Measurements from ENCODE around the gene TPI1. TPM values are rescaled to one million over a fixed set of nuclear protein-coding genes. Genes with fewer than 3 reads are reported as not detected.
"Not testable (repeated sequence)": the region's sequence is repeated elsewhere in the genome, so short reads cannot be mapped to it uniquely, and the experiment has no call there.

Gene TPI1
- total RNA-seq, 1 donor from 2014 or later = 306 TPM

DNA sequence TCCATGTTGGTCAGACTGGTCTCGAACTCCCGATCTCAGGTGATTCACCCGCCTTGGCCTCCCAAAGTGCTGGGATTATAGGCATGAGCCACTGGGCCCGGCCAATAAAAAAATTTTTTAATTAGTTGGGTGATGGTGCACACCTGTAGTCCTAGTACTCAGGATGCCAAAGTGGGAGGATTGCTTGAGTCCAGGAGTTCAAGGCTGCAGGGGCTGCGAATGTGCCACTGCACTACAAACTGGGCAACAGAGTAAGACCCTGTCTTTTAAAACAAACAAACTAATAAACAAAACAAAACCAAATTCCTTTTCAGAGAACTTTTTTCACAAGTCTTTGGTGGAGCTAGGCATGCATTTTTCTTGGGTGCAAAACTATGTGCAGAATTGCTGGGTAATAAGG lies 15.9 kb downstream of the TPI1 start:
- ChIA-PET POLR2A (interaction anchor here (0.6 to 1.9 kb wide), 2 partner anchors 8 kb away, joined by 4 to 8 read pairs; no protein-coding TSS in a partner anchor), CTCF (interaction anchor here (2.0 kb wide), 1 partner anchor 11 kb away, joined by 7 read pairs; the partner anchor contains the start of gene SPSB2)
- no peaks in the 10 kb centered on the region for H3K27me3 Mint-ChIP-seq
- H3K4me1 Mint-ChIP-seq = no peaks in the 10 kb centered on the region
- no peak for ATAC-seq (ENCODE audit: low read depth)
- no peak for DNase-seq
- H3K27ac Mint-ChIP-seq = no peak overlapping the region
- intact Hi-C loops (cut with micrococcal nuclease) = no loop called here
- no peak for TF ChIP-seq CTCF (IDR thresholded peaks at IDR 0.05)
- peaks cover 7% of the 10 kb centered on the region for H3K36me3 Mint-ChIP-seq (ENCODE audit: low read depth)
- no peaks in the 10 kb centered on the region for H3K9me3 Mint-ChIP-seq
- no peak overlapping the region for H3K4me3 Mint-ChIP-seq

DNA sequence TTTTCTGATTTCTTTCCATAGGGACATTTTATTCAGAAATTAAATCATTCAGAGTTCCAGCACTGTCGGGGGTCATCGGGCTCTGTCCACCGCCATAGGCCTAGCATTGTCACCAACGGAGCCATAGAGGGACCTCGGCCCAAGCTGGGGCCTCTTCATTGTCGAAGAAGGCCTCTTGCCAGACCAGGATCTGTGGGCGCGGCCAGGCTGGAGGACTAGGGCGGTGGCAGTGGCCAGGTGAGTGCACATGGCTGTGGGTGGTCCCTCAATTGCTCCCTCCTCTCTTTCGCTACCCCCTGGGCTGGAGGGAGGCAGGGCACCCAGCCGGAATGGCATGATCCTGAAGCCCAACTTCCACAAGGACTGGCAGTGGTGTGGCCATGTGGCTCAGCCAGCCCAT lies 16.4 kb downstream of the TPI1 start:
- intact Hi-C loops (cut with micrococcal nuclease) = no loop called here
- CTCF ChIA-PET = no interaction called here
- no peak for TF ChIP-seq CTCF (IDR thresholded peaks at IDR 0.05)

GRCh38 chr12:6884539-6884938 lies 17.2 kb downstream of the TPI1 start:
- intact Hi-C loops (cut with micrococcal nuclease) = no loop called here
- no peak for ATAC-seq (ENCODE audit: low read depth)
- no peaks in the 10 kb centered on the region for H3K4me1 Mint-ChIP-seq
- H3K9me3 Mint-ChIP-seq = no peaks in the 10 kb centered on the region
- H3K36me3 Mint-ChIP-seq (ENCODE audit: low read depth) = peaks cover 7% of the 10 kb centered on the region
- no peaks in the 10 kb centered on the region for H3K27me3 Mint-ChIP-seq
- CTCF ChIA-PET = no interaction called here
- DNase-seq = no peak
- no peak overlapping the region for H3K4me3 Mint-ChIP-seq
- H3K27ac Mint-ChIP-seq = no peak overlapping the region
- no peak for TF ChIP-seq CTCF (IDR thresholded peaks at IDR 0.05)
- POLR2A ChIA-PET = interaction anchor here (0.6 to 1.0 kb wide), 2 partner anchors 12 to 85 kb away, joined by 3 read pairs; partner anchors contain the start of gene SPSB2

More for the DNA sequence above, 16.4 kb downstream of the TPI1 start:
- ATAC-seq (ENCODE audit: low read depth) (no peak), DNase-seq (no peak)
- H3K27me3 Mint-ChIP-seq = no peaks in the 10 kb centered on the region
- no peaks in the 10 kb centered on the region for H3K4me1 Mint-ChIP-seq
- peaks cover 7% of the 10 kb centered on the region for H3K36me3 Mint-ChIP-seq (ENCODE audit: low read depth)
- no peak overlapping the region for H3K27ac Mint-ChIP-seq
- no peak overlapping the region for H3K4me3 Mint-ChIP-seq
- POLR2A ChIA-PET = no interaction called here
- no peaks in the 10 kb centered on the region for H3K9me3 Mint-ChIP-seq

GRCh38 chr12:6886206-6886999 lies 19.1 kb downstream of the TPI1 start:
- DNase-seq; H3K4me3 Mint-ChIP-seq; H3K9me3 Mint-ChIP-seq; ATAC-seq (ENCODE audit: low read depth); CTCF ChIA-PET; intact Hi-C loops (cut with micrococcal nuclease); H3K4me1 Mint-ChIP-seq; H3K27ac Mint-ChIP-seq; H3K27me3 Mint-ChIP-seq; POLR2A ChIA-PET; H3K36me3 Mint-ChIP-seq (ENCODE audit: low read depth): not testable (repeated sequence)

DNA sequence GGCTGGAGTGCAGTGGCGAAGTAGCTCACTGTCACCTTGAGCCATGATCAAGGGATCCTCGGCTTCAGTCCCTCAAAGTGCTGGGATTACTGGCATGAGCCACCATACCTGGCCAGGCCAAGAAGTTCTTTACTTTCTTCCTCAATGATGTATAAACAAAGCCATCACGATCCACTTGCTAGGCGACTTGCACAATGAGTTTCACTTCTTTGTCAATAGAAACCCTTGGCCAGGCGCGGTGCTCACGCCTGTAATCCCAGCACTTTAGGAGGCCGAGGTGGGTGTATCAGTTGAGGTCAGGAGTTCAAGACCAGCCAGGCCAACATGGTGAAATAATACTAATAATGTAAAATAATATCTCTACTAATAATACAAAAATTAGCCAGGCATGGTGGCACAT lies 20.1 kb downstream of the TPI1 start:
- ChIA-PET CTCF (no interaction called here), POLR2A (no interaction called here)
- Mint-ChIP-seq H3K27ac (no peak overlapping the region), H3K4me3 (no peak overlapping the region), H3K27me3 (no peaks in the 10 kb centered on the region), H3K4me1 (peaks cover 14% of the 10 kb centered on the region), H3K9me3 (no peaks in the 10 kb centered on the region), H3K36me3 (ENCODE audit: low read depth) (peaks cover 5% of the 10 kb centered on the region)
- ATAC-seq (ENCODE audit: low read depth) (no peak), DNase-seq (no peak)
- intact Hi-C loops (cut with micrococcal nuclease) = no loop called here
- no peak for TF ChIP-seq CTCF (IDR thresholded peaks at IDR 0.05)
